NCI-H2227 (cell line): ENCODE results near the gene KIFC1.
"Not testable (repeated sequence)": the region's sequence is repeated elsewhere in the genome, so short reads cannot be mapped to it uniquely, and the experiment has no call there.

Source experiments
- DNase-seq: peaks from one replicate; lab custom pipeline; 2025; ENCODE audit not compliant: unreplicated experiment; lab: John Stamatoyannopoulos, UW

The KIFC1 gene

GRCh38 chr6:33391278-33391921 lies at the start of gene KIFC1:
KIFC1 (plus strand) TSS chr6:33391823; CDS start chr6:33391986, 163 bp downstream.
- peak; percentile 100 for DNase-seq

- DNase-seq: not testable (repeated sequence)
Observed at GRCh38 chr6:33343606-33343952, 48.0 kb upstream of the KIFC1 start.

GRCh38 chr6:33343953-33344611 lies 47.5 kb upstream of the KIFC1 start:
- no peak for DNase-seq

- DNase-seq: peak; percentile 89
Observed at GRCh38 chr6:33344701-33345697, 46.6 kb upstream of the KIFC1 start.

GRCh38 chr6:33346972-33347371 lies 44.7 kb upstream of the KIFC1 start:
- DNase-seq: not testable (repeated sequence)

- no peak for DNase-seq
Observed at GRCh38 chr6:33347816-33348215, 43.8 kb upstream of the KIFC1 start.

GRCh38 chr6:33355860-33356259 lies 35.8 kb upstream of the KIFC1 start:
- not testable (repeated sequence) for DNase-seq

GRCh38 chr6:33356295-33356694 lies 35.3 kb upstream of the KIFC1 start:
- no peak for DNase-seq

- DNase-seq: not testable (repeated sequence)
Observed at GRCh38 chr6:33357160-33357871, 34.3 kb upstream of the KIFC1 start.

- no peak for DNase-seq
Observed at GRCh38 chr6:33359331-33359730, 32.3 kb upstream of the KIFC1 start.

- DNase-seq: not testable (repeated sequence)
Observed at GRCh38 chr6:33363486-33363885, 28.1 kb upstream of the KIFC1 start.

GRCh38 chr6:33364475-33365205 lies 27.0 kb upstream of the KIFC1 start:
- DNase-seq: peak; percentile 56

GRCh38 chr6:33365206-33365971 lies 26.2 kb upstream of the KIFC1 start:
- not testable (repeated sequence) for DNase-seq

GRCh38 chr6:33367009-33367714 lies 24.5 kb upstream of the KIFC1 start:
- DNase-seq: no peak

GRCh38 chr6:33367715-33368025 lies 24.0 kb upstream of the KIFC1 start:
- DNase-seq: not testable (repeated sequence)

GRCh38 chr6:33371901-33372300 lies 19.7 kb upstream of the KIFC1 start:
- not testable (repeated sequence) for DNase-seq

GRCh38 chr6:33372526-33373123 lies 19.0 kb upstream of the KIFC1 start:
- DNase-seq: no peak
